ENCODE measurements around the gene ITIH4.

The ITIH4 gene

GRCh38 chr3:52842424-52842823 is 12.0 kb upstream of the ITIH4 start:
- Histone ChIP-seq H4K20me1 (ENCODE audit: control insufficient read depth, insufficient read depth, low read depth, low read length) (no peaks in the 10 kb centered on the region), H3K9me2 (replicated peaks; ENCODE audit: control insufficient read depth, low read length) (no peaks in the 10 kb centered on the region), H3K79me2 (ENCODE audit: control insufficient read depth, low read length) (no peaks in the 10 kb centered on the region), H3K27me3 (ENCODE audit: control insufficient read depth, low read length) (no peaks in the 10 kb centered on the region), H3K27ac (ENCODE audit: low read depth, low read length) (no peak overlapping the region), H3F3A (ENCODE audit: control insufficient read depth, insufficient read depth) (no peaks in the 10 kb centered on the region), H3K9me3 (ENCODE audit: control insufficient read depth, insufficient read depth, low read length) (no peaks in the 10 kb centered on the region), H3K4me3 (ENCODE audit: low read length) (no peak overlapping the region), H3K4me1 (ENCODE audit: control insufficient read depth, low read length) (no peaks in the 10 kb centered on the region), H3K36me3 (ENCODE audit: control insufficient read depth, low read length) (no peaks in the 10 kb centered on the region), H3K4me2 (ENCODE audit: low read length) (no peak overlapping the region)
- TF ChIP-seq EZH2phosphoT487 (IDR thresholded peaks at IDR 0.05; ENCODE audit: borderline replicate concordance, low read length): no peak
- no peak for TF ChIP-seq CTCF (IDR thresholded peaks at IDR 0.05; ENCODE audit: low read depth, low read length, poor library complexity, severe bottlenecking)

GRCh38 chr3:52841981-52842340 is 11.5 kb upstream of the ITIH4 start:
- Histone ChIP-seq H4K20me1 (ENCODE audit: control insufficient read depth, insufficient read depth, low read depth, low read length) (no peaks in the 10 kb centered on the region), H3K9me2 (replicated peaks; ENCODE audit: control insufficient read depth, low read length) (no peaks in the 10 kb centered on the region), H3K79me2 (ENCODE audit: control insufficient read depth, low read length) (no peaks in the 10 kb centered on the region), H3K27me3 (ENCODE audit: control insufficient read depth, low read length) (no peaks in the 10 kb centered on the region), H3K4me1 (ENCODE audit: control insufficient read depth, low read length) (no peaks in the 10 kb centered on the region), H3K4me3 (ENCODE audit: low read length) (no peak overlapping the region), H3K27ac (ENCODE audit: low read depth, low read length) (no peak overlapping the region), H3K36me3 (ENCODE audit: control insufficient read depth, low read length) (no peaks in the 10 kb centered on the region), H3K4me2 (ENCODE audit: low read length) (no peak overlapping the region), H3F3A (ENCODE audit: control insufficient read depth, insufficient read depth) (no peaks in the 10 kb centered on the region), H3K9me3 (ENCODE audit: control insufficient read depth, insufficient read depth, low read length) (no peaks in the 10 kb centered on the region)
- TF ChIP-seq CTCF (IDR thresholded peaks at IDR 0.05; ENCODE audit: low read depth, low read length, poor library complexity, severe bottlenecking) (no peak), EZH2phosphoT487 (IDR thresholded peaks at IDR 0.05; ENCODE audit: borderline replicate concordance, low read length) (no peak)

GRCh38 chr3:52841211-52841980 is 10.9 kb upstream of the ITIH4 start:
- Histone ChIP-seq H4K20me1 (ENCODE audit: control insufficient read depth, insufficient read depth, low read depth, low read length) (no peaks in the 10 kb centered on the region), H3K4me3 (ENCODE audit: low read length) (no peak overlapping the region), H3K36me3 (ENCODE audit: control insufficient read depth, low read length) (no peaks in the 10 kb centered on the region), H3K4me2 (ENCODE audit: low read length) (no peak overlapping the region), H3K79me2 (ENCODE audit: control insufficient read depth, low read length) (no peaks in the 10 kb centered on the region), H3K9me3 (ENCODE audit: control insufficient read depth, insufficient read depth, low read length) (no peaks in the 10 kb centered on the region), H3K4me1 (ENCODE audit: control insufficient read depth, low read length) (no peaks in the 10 kb centered on the region), H3F3A (ENCODE audit: control insufficient read depth, insufficient read depth) (no peaks in the 10 kb centered on the region), H3K9me2 (replicated peaks; ENCODE audit: control insufficient read depth, low read length) (no peaks in the 10 kb centered on the region), H3K27me3 (ENCODE audit: control insufficient read depth, low read length) (no peaks in the 10 kb centered on the region), H3K27ac (ENCODE audit: low read depth, low read length) (no peak overlapping the region)
- TF ChIP-seq CTCF (IDR thresholded peaks at IDR 0.05; ENCODE audit: low read depth, low read length, poor library complexity, severe bottlenecking) (no peak), EZH2phosphoT487 (IDR thresholded peaks at IDR 0.05; ENCODE audit: borderline replicate concordance, low read length) (no peak)

Data from DOHH2 (cell line).